Vagina (tissue), 2 donors: ENCODE results near the gene ZNF780A.

Experiments
- CTCF ChIP-seq, 3 experiments: fragments of 450-650 bp in 2 of 3; fragments of 200-600 bp in 1 of 3; sonication (generic) in 1 of 3; IDR thresholded peaks; one replicate each; pipeline ENCODE4 v1.5.1; 2017 to 2019; ENCODE audit warnings: antibody characterized with exemption in 3 of 3, mild to moderate bottlenecking in 2 of 3, moderate library complexity in 2 of 3
- POLR2AphosphoS5 ChIP-seq, 2 donors: sonication (generic); formaldehyde crosslinking; IDR thresholded peaks; one replicate each; pipeline ENCODE4 v1.9.0; 2017; ENCODE audit warnings: antibody characterized with exemption in 2 of 2, mild to moderate bottlenecking in 2 of 2, low read depth in 1 of 2; ENCODE audit not compliant: insufficient read depth in 1 of 2

- TF ChIP-seq CTCF (IDR thresholded peaks at IDR 0.05): no peak
- TF ChIP-seq POLR2AphosphoS5 (IDR thresholded peaks at IDR 0.05; ENCODE audit: insufficient read depth in 1 of 2, low read depth in 1 of 2): peak; percentile 24 to 39
Observed at GRCh38 chr19:40055832-40056504, 34.8 kb downstream of the ZNF780A start, which contains the start of gene ZNF780B.
